CD4-positive, alpha-beta T cell treated with Interleukin-10 for 1 hour (primary cell): ENCODE results near the gene APCDD1.
A peak's percentile ranks its signal among the peaks of the same experiment; 100 is the strongest.
"Not testable (repeated sequence)": the region's sequence is repeated elsewhere in the genome, so short reads cannot be mapped to it uniquely, and the experiment has no call there.

Source experiments
- DNase-seq: peaks from one replicate; pipeline ENCODE4 v3.0.0-alpha.2; 2020

APCDD1 gene

GRCh38 chr18:10497206-10497749, 42.8 kb downstream of the APCDD1 start:
- DNase-seq: no peak

GRCh38 chr18:10499230-10499629, 44.8 kb downstream of the APCDD1 start:
- DNase-seq: peak; percentile 4

- DNase-seq: no peak
Measured at GRCh38 chr18:10500038-10500437, 45.6 kb downstream of the APCDD1 start.

GRCh38 chr18:10504723-10505122, 50.3 kb downstream of the APCDD1 start:
- no peak for DNase-seq

- DNase-seq: not testable (repeated sequence)
Measured at GRCh38 chr18:10505892-10506291, 51.5 kb downstream of the APCDD1 start.

GRCh38 chr18:10508591-10508990, 54.2 kb downstream of the APCDD1 start:
- DNase-seq: no peak

- DNase-seq: no peak
Measured at GRCh38 chr18:10511236-10511635, 56.8 kb downstream of the APCDD1 start.

- no peak for DNase-seq
Measured at GRCh38 chr18:10514082-10514481, 59.6 kb downstream of the APCDD1 start.

GRCh38 chr18:10514601-10515000, 60.2 kb downstream of the APCDD1 start:
- DNase-seq: no peak

GRCh38 chr18:10515456-10515855, 61.0 kb downstream of the APCDD1 start:
- DNase-seq: no peak

GRCh38 chr18:10516078-10516477, 61.6 kb downstream of the APCDD1 start:
- no peak for DNase-seq

GRCh38 chr18:10518595-10519255, 64.3 kb downstream of the APCDD1 start:
- DNase-seq: no peak

GRCh38 chr18:10519366-10519765, 64.9 kb downstream of the APCDD1 start:
- no peak for DNase-seq

GRCh38 chr18:10519999-10520935, 65.8 kb downstream of the APCDD1 start:
- DNase-seq: peak; percentile 66

- DNase-seq: no peak
Measured at GRCh38 chr18:10521566-10521965, 67.1 kb downstream of the APCDD1 start.

GRCh38 chr18:10522574-10522973, 68.1 kb downstream of the APCDD1 start:
- DNase-seq: no peak

GRCh38 chr18:10523544-10523943, 69.1 kb downstream of the APCDD1 start:
- no peak for DNase-seq

GRCh38 chr18:10524507-10525370, 70.3 kb downstream of the APCDD1 start:
- no peak for DNase-seq

GRCh38 chr18:10525371-10525691, 70.9 kb downstream of the APCDD1 start:
- no peak for DNase-seq

- DNase-seq: peak; percentile 94
Measured at GRCh38 chr18:10525697-10526560, 71.5 kb downstream of the APCDD1 start, which contains the start of gene NAPG. Gene NAPG, plus strand, starts transcription at chr18:10526027. Its CDS starts 76 bp downstream, at chr18:10526103.

GRCh38 chr18:10526561-10526949, 72.1 kb downstream of the APCDD1 start:
- DNase-seq: no peak

- DNase-seq: no peak
Measured at GRCh38 chr18:10528439-10528838, 74.0 kb downstream of the APCDD1 start.
